NCI-H1417 (cell line): ENCODE measurements around the gene METTL24.

Source experiments
- DNase-seq, 3 experiments: peaks; one replicate each; lab custom pipeline; 2025; lab: John Stamatoyannopoulos, UW

Gene METTL24

GRCh38 chr6:110195639-110196038 is 162.5 kb downstream of the METTL24 start:
- DNase-seq, result no peak
